Cerebellar cortex (tissue), 1 donor: ENCODE data around the gene KLHL6.

ENCODE experiments used
- DNase-seq: peaks from one replicate; pipeline ENCODE4 v3.0.0-alpha.2; 2015; ENCODE audit warnings: low spot score

The KLHL6 gene

GRCh38 chr3:183564046-183564445, 8.5 kb upstream of the KLHL6 start:
- DNase-seq = no peak

- DNase-seq = no peak
Measured at GRCh38 chr3:183563536-183563874, 8.0 kb upstream of the KLHL6 start.

- no peak for DNase-seq
Measured at GRCh38 chr3:183560607-183561006, 5.1 kb upstream of the KLHL6 start.

- no peak for DNase-seq
Measured at GRCh38 chr3:183558495-183558894, 3.0 kb upstream of the KLHL6 start.

GRCh38 chr3:183556722-183557121, 1.2 kb upstream of the KLHL6 start:
- no peak for DNase-seq

GRCh38 chr3:183554377-183554776, 1.1 kb downstream of the KLHL6 start:
- DNase-seq = no peak

GRCh38 chr3:183553334-183554026, 2.0 kb downstream of the KLHL6 start:
- DNase-seq = no peak

- no peak for DNase-seq
Measured at GRCh38 chr3:183551930-183552329, 3.6 kb downstream of the KLHL6 start.

- no peak for DNase-seq
Measured at GRCh38 chr3:183548262-183548769, 7.2 kb downstream of the KLHL6 start.

- DNase-seq = no peak
Measured at GRCh38 chr3:183546625-183547024, 8.9 kb downstream of the KLHL6 start.

- DNase-seq = no peak
Measured at GRCh38 chr3:183545708-183546107, 9.8 kb downstream of the KLHL6 start.

GRCh38 chr3:183542355-183542754, 13.2 kb downstream of the KLHL6 start:
- DNase-seq = no peak

- DNase-seq = no peak
Measured at GRCh38 chr3:183541738-183542137, 13.8 kb downstream of the KLHL6 start.

- DNase-seq = no peak
Measured at GRCh38 chr3:183541235-183541655, 14.3 kb downstream of the KLHL6 start.

GRCh38 chr3:183540501-183541234, 14.8 kb downstream of the KLHL6 start:
- DNase-seq = no peak

- no peak for DNase-seq
Measured at GRCh38 chr3:183539811-183540210, 15.7 kb downstream of the KLHL6 start.

GRCh38 chr3:183538486-183538885, 17.0 kb downstream of the KLHL6 start:
- DNase-seq = no peak

GRCh38 chr3:183537295-183537730, 18.2 kb downstream of the KLHL6 start:
- DNase-seq = no peak

GRCh38 chr3:183536238-183536880, 19.1 kb downstream of the KLHL6 start:
- DNase-seq = no peak

GRCh38 chr3:183534249-183534648, 21.3 kb downstream of the KLHL6 start:
- no peak for DNase-seq

GRCh38 chr3:183533412-183534132, 21.9 kb downstream of the KLHL6 start:
- no peak for DNase-seq
